Endothelial cell (in vitro differentiated cells): Measurements from ENCODE around the gene ENAH. TPM values are rescaled to one million over a fixed set of nuclear protein-coding genes. Genes with fewer than 3 reads are reported as not detected.
A peak's percentile ranks its signal among the peaks of the same experiment; 100 is the strongest.
"Not testable (repeated sequence)": the region's sequence is repeated elsewhere in the genome, so short reads cannot be mapped to it uniquely, and the experiment has no call there.

Experiments
- DNase-seq: peaks from one replicate; pipeline ENCODE4 v3.0.0; 2021; ENCODE audit warnings: low spot score
- H3K27ac Mint-ChIP-seq: one replicate; pipeline ENCODE4 v1.8.0; 2021; ENCODE audit warnings: mixed read lengths, inconsistent platforms; ENCODE audit not compliant: unreplicated experiment
- H3K27me3 Mint-ChIP-seq: one replicate; pipeline ENCODE4 v1.8.0; 2021; ENCODE audit warnings: mild to moderate bottlenecking, moderate library complexity, mixed read lengths, inconsistent platforms; ENCODE audit not compliant: unreplicated experiment
- H3K36me3 Mint-ChIP-seq: one replicate; pipeline ENCODE4 v1.8.0; 2021; ENCODE audit warnings: mild to moderate bottlenecking, low read depth, mixed read lengths, inconsistent platforms; ENCODE audit not compliant: unreplicated experiment
- H3K4me1 Mint-ChIP-seq: one replicate; pipeline ENCODE4 v1.8.0; 2021; ENCODE audit warnings: mild to moderate bottlenecking, mixed read lengths, inconsistent platforms; ENCODE audit not compliant: unreplicated experiment
- H3K4me3 Mint-ChIP-seq: one replicate; pipeline ENCODE4 v1.8.0; 2021; ENCODE audit warnings: mild to moderate bottlenecking, mixed read lengths, inconsistent platforms; ENCODE audit not compliant: unreplicated experiment
- H3K9me3 Mint-ChIP-seq: one replicate; pipeline ENCODE4 v1.8.0; 2021; ENCODE audit warnings: mixed read lengths, inconsistent platforms; ENCODE audit not compliant: unreplicated experiment
- total RNA-seq: library from RNA; stranded (reverse); fragmentation: NEBNext Ultra II Directional; extraction: Animal tissue kit (Norgen Biotek cat#: 25700); gene quantifications from one replicate; pipeline ENCODE4 v1.2.1, GENCODE V29; 2021; ENCODE audit not compliant: unreplicated experiment
- TF ChIP-seq, protein P1 (sequence below): fragments of 200-600 bp; sonication (generic); IDR thresholded peaks from one replicate; pipeline ENCODE4 v1.5.0; 2021; ENCODE audit warnings: antibody characterized with exemption; ENCODE audit not compliant: unreplicated experiment

Gene ENAH
- total RNA-seq, 1 donor from 2014 or later = 82.9 TPM

DNA sequence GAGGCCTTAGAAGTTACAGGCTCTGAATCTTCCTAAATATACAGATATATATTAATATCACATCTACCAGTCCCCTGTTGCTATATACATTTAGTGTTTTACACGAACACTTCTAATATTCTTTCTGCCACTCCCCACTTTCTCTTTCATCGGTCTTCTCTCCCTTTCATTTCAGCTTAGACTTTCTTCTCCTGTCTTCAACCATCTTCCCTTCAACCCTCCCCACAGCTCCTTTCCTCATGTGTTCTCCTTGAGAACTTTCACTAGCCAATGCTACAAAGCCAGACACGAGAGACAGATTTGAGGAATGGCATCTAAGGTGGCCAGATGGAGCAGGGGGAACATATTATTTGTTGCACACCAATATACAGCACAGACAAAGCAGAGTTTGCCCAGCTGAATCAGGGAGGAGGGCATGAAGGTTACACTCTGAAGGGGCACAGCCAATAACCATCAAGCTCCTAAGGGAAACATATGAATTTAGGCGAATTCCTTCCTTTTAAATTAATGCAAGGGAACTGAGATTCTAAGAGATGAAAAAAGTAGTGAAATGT, 141.0 kb downstream of the ENAH start:
- no peak overlapping the region for H3K27ac Mint-ChIP-seq
- H3K4me3 Mint-ChIP-seq = no peak overlapping the region
- H3K9me3 Mint-ChIP-seq = no peaks in the 10 kb centered on the region
- TF ChIP-seq, protein P1, sequence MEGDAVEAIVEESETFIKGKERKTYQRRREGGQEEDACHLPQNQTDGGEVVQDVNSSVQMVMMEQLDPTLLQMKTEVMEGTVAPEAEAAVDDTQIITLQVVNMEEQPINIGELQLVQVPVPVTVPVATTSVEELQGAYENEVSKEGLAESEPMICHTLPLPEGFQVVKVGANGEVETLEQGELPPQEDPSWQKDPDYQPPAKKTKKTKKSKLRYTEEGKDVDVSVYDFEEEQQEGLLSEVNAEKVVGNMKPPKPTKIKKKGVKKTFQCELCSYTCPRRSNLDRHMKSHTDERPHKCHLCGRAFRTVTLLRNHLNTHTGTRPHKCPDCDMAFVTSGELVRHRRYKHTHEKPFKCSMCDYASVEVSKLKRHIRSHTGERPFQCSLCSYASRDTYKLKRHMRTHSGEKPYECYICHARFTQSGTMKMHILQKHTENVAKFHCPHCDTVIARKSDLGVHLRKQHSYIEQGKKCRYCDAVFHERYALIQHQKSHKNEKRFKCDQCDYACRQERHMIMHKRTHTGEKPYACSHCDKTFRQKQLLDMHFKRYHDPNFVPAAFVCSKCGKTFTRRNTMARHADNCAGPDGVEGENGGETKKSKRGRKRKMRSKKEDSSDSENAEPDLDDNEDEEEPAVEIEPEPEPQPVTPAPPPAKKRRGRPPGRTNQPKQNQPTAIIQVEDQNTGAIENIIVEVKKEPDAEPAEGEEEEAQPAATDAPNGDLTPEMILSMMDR = no peak
- no peaks in the 10 kb centered on the region for H3K27me3 Mint-ChIP-seq
- no peaks in the 10 kb centered on the region for H3K36me3 Mint-ChIP-seq
- DNase-seq = no peak
- peaks cover 7% of the 10 kb centered on the region for H3K4me1 Mint-ChIP-seq

DNA sequence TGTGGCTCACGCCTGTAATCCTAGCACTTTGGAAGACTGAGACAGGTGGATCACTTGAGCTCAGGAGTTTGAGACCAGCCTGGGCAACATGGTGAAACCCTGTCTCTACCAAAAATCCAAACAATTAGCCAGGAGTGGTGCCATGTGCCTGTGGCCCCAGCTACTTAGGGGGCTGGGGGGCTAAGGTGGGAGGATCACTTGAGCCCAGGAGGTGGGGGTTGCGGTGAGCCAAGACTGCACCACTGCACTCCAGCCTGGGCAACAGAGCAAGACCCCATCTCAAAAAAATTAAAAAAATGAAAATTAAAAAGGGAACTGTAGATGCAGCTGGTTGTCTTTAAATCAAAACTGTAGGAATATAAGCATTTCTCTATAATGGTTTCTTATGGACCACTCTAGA, 142.2 kb downstream of the ENAH start:
- not testable (repeated sequence) for H3K9me3 Mint-ChIP-seq, H3K4me3 Mint-ChIP-seq, H3K36me3 Mint-ChIP-seq, H3K27ac Mint-ChIP-seq, DNase-seq, H3K4me1 Mint-ChIP-seq, H3K27me3 Mint-ChIP-seq

DNA sequence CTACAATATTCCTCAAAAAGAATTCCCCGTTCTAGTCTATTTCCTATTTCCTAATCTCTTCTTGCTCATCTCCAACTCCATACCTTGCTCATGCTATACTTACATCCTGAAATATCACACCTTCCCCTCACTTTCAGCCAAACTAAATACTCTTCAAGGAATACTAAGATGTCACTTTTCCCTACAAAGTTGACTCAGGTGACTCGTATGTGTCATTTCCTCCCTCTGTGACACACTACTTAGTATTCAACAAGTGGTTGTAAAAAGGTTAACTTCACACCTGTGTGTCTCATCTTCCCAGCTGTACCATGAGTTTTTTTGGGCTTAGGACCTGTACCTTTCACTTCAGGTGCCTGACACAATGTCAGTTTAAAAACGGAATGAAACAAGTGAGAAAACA, 143.2 kb downstream of the ENAH start:
- TF ChIP-seq, protein P1 = no peak
- Mint-ChIP-seq H3K27me3 (no peaks in the 10 kb centered on the region), H3K36me3 (no peaks in the 10 kb centered on the region), H3K9me3 (no peaks in the 10 kb centered on the region), H3K27ac (no peak overlapping the region), H3K4me3 (no peak overlapping the region), H3K4me1 (peaks cover 7% of the 10 kb centered on the region)
- no peak for DNase-seq

DNA sequence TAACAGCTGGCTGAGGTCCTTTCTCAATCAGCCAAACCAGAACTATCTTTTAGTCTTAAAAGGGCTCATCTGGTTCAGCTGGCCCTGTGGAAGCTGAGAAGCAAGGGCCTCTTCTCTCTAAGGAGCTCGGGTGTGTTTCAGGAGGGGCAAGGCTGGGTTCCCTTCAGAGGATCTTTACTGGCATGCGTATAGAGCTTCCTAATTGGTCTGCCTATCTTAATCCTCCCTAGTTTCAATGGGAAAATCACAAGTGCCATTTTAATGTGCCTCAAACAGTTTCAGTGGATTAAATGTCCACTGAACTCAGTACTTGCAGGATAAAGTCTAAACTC, 143.6 kb downstream of the ENAH start:
- TF ChIP-seq, protein P1 = no peak
- no peaks in the 10 kb centered on the region for H3K36me3 Mint-ChIP-seq
- no peak overlapping the region for H3K27ac Mint-ChIP-seq
- H3K4me3 Mint-ChIP-seq = no peak overlapping the region
- H3K27me3 Mint-ChIP-seq = no peaks in the 10 kb centered on the region
- DNase-seq = no peak
- peaks cover 7% of the 10 kb centered on the region for H3K4me1 Mint-ChIP-seq
- H3K9me3 Mint-ChIP-seq = no peaks in the 10 kb centered on the region

DNA sequence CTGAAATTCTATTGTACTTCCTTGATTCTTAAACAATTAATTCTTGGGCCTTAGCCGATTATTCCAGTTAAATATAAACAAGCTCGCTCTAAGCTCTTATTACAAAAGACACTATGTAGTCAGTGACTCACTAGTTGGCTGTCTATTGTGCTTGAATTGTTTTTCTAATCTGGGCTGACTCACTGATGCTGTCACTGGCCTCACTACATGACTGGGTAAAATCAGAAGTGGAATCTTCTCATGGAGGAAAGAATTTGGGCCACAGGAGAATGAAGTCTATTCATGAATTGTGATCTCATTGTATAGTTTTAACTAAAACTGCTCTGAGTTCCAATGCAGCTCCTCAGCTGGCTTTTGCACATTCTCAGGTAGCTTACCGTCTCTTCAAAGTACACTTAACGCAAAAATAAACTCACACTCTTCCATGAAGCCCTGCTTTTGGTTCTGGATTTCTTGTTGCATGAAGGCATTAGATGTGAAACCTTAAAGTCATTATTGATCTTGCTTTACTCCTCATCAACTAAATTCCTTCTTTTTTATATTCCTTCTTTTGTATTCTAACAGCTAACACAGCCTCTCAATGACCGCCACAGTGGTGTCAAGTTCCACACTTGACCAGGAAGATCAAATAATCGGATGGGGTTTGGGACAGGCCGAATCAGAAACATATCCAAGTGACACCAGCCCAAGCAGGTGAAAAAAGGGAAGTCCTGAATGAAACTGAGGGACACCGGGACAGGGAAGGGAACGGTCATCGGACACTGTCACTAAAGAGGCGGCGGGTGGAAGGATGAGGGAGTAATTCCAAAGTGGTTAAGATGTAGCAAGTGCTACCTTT, 144.2 kb downstream of the ENAH start:
- Mint-ChIP-seq H3K9me3 (no peaks in the 10 kb centered on the region), H3K27me3 (no peaks in the 10 kb centered on the region), H3K27ac (peak overlapping the region; percentile 72), H3K4me3 (no peak overlapping the region), H3K4me1 (peaks cover 7% of the 10 kb centered on the region), H3K36me3 (no peaks in the 10 kb centered on the region)
- TF ChIP-seq, protein P1 = no peak
- DNase-seq = no peak
